Activated naive CD8-positive, alpha-beta T cell treated with anti-CD3 and anti-CD28 coated beads, Interleukin-2, amount 50 U/mL, for 16 hours (primary cell): ENCODE results near the gene TFPI.

Source experiments
- DNase-seq: peaks from one replicate; pipeline ENCODE4 v3.0.0-alpha.2; 2020; ENCODE audit warnings: low read depth, low spot score

TFPI gene

DNA sequence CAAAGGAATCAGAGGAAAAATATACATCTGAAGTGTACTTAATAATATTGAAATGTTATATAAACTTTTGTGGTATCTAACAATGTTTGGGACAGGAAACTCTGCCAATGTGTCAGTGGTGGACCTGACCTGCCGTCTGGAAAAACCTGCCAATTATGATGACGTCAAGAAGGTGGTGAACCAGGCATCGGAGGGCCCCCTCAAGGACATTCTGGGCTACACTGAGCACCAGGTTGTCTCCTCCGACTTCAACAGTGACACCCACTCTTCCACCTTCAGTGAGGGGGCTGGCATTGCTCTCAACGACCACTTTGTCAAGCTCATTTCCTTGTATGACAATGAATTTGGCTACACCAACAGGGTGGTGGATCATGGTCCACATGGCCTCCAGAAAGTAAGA, 138.8 kb downstream of the TFPI start:
- DNase-seq, result no peak
